IMR-90 (cell line): ENCODE results near the gene NAV2. TPM values are rescaled to one million over a fixed set of nuclear protein-coding genes. Genes with fewer than 3 reads are reported as not detected.

Experiments used
- ATAC-seq: fragments of 200-7000 bp; cut with Tn5 transposase; 2 replicates; pipeline ENCODE4 v1.9.1; 2020; ENCODE audit warnings: low read depth, mild to moderate bottlenecking, moderate library complexity
- BruUV-seq: library from RNA; stranded (reverse); fragments of 400-500 nt; replicated peaks from 2 replicates; lab custom pipeline; 2021; lab: Mats Ljungman, UMichigan
- CTCF ChIA-PET: fragments of 300-600 bp; formaldehyde crosslinking; extraction: SDS; loops from one replicate; lab custom pipeline; 2021; ENCODE audit warnings: antibody characterized with exemption; lab: Yijun Ruan, JAX
- POLR2A ChIA-PET: fragments of 300-600 bp; sonication (Branson Sonifier 250); formaldehyde crosslinking; loops from one replicate; lab custom pipeline; 2022; ENCODE audit warnings: antibody characterized with exemption; ENCODE audit not compliant: unreplicated experiment; lab: Charles Lee
- DNase-seq: peaks from one replicate; pipeline ENCODE4 v3.0.0; 2013
- H2AFZ ChIP-seq: replicated peaks from 2 replicates; pipeline ENCODE3; 2013; ENCODE audit warnings: low read length, mild to moderate bottlenecking; ENCODE audit not compliant: poor library complexity
- H2AK5ac ChIP-seq: 2 replicates; pipeline ENCODE4 v1.6.1; 2013; ENCODE audit warnings: low read depth, low read length, inconsistent platforms
- H2AK9ac ChIP-seq: replicated peaks from 2 replicates; pipeline ENCODE3; 2013; ENCODE audit warnings: mild to moderate bottlenecking, low read depth, low read length, moderate library complexity; ENCODE audit not compliant: poor library complexity
- H2BK120ac ChIP-seq: 2 replicates; pipeline ENCODE4 v1.6.1; 2013; ENCODE audit warnings: low read depth, low read length, inconsistent platforms
- H2BK15ac ChIP-seq: 3 replicates; pipeline ENCODE4 v1.6.1; 2013; ENCODE audit warnings: low read depth, low read length, inconsistent platforms
- H2BK20ac ChIP-seq: 2 replicates; pipeline ENCODE4 v1.6.1; 2013; ENCODE audit warnings: low read depth, mild to moderate bottlenecking, inconsistent platforms, low read length, moderate library complexity
- H2BK5ac ChIP-seq: 2 replicates; pipeline ENCODE4 v1.6.1; 2013; ENCODE audit warnings: mild to moderate bottlenecking, low read depth, low read length, inconsistent platforms; ENCODE audit not compliant: poor library complexity, severe bottlenecking
- H3K14ac ChIP-seq: replicated peaks from 2 replicates; pipeline ENCODE4 v1.6.1; 2013; ENCODE audit warnings: low read depth, low read length, inconsistent platforms
- H3K18ac ChIP-seq: 2 replicates; pipeline ENCODE4 v1.6.1; 2013; ENCODE audit warnings: low read depth, low read length, control low read depth
- H3K23ac ChIP-seq: 2 replicates; pipeline ENCODE4 v1.6.1; 2013; ENCODE audit warnings: low read depth, low read length, inconsistent platforms
- H3K27ac ChIP-seq: 2 replicates; pipeline ENCODE4 v1.5.1; 2013; ENCODE audit warnings: mild to moderate bottlenecking, control low read depth, low read length; ENCODE audit not compliant: insufficient read depth
- H3K27me3 ChIP-seq: 2 replicates; pipeline ENCODE4 v1.6.1; 2013; ENCODE audit warnings: low read length; ENCODE audit not compliant: control insufficient read depth, insufficient read depth
- H3K36me3 ChIP-seq: 2 replicates; pipeline ENCODE4 v1.6.1; 2013; ENCODE audit warnings: low read length, mixed read lengths; ENCODE audit not compliant: control insufficient read depth, insufficient read depth
- H3K4ac ChIP-seq: 2 replicates; pipeline ENCODE4 v1.6.1; 2013; ENCODE audit warnings: low read depth, low read length, inconsistent platforms
- H3K4me1 ChIP-seq: 2 replicates; pipeline ENCODE4 v1.6.1; 2013; ENCODE audit warnings: low read length, mixed read lengths; ENCODE audit not compliant: control insufficient read depth, insufficient read depth
- H3K4me2 ChIP-seq: 2 replicates; pipeline ENCODE4 v1.6.1; 2013; ENCODE audit warnings: low read depth, mild to moderate bottlenecking, control low read depth, low read length, moderate library complexity
- H3K4me3 ChIP-seq: 2 replicates; pipeline ENCODE4 v1.5.1; 2013; ENCODE audit warnings: low read depth, mild to moderate bottlenecking, control low read depth, low read length, moderate library complexity; ENCODE audit not compliant: insufficient read depth
- H3K56ac ChIP-seq: 2 replicates; pipeline ENCODE4 v1.6.1; 2013; ENCODE audit warnings: low read length, inconsistent platforms; ENCODE audit not compliant: insufficient read depth; ENCODE audit errors: extremely low read depth
- H3K79me1 ChIP-seq, 2 experiments: 2 replicates each; pipeline ENCODE4 v1.6.1; 2013; ENCODE audit warnings: low read length in 2 of 2, inconsistent platforms in 1 of 2, low read depth in 1 of 2
- H3K9ac ChIP-seq: 2 replicates; pipeline ENCODE4 v1.6.1; 2013; ENCODE audit warnings: low read depth, low read length, control low read depth
- H3K9me1 ChIP-seq: 2 replicates; pipeline ENCODE4 v1.6.1; 2013; ENCODE audit warnings: low read length, inconsistent platforms; ENCODE audit not compliant: insufficient read depth
- H3K9me3 ChIP-seq: 2 replicates; pipeline ENCODE4 v1.6.1; 2013; ENCODE audit warnings: low read length; ENCODE audit not compliant: control insufficient read depth, insufficient read depth
- H4K20me1 ChIP-seq: 2 replicates; pipeline ENCODE4 v1.6.1; 2013; ENCODE audit warnings: low read length, inconsistent platforms; ENCODE audit not compliant: insufficient read depth
- H4K5ac ChIP-seq: 2 replicates; pipeline ENCODE4 v1.6.1; 2013; ENCODE audit warnings: mild to moderate bottlenecking, low read depth, low read length, control low read depth
- H4K8ac ChIP-seq, 2 experiments: 2 replicates each; pipeline ENCODE4 v1.6.1; 2013; ENCODE audit warnings: low read depth in 2 of 2, low read length in 2 of 2, control low read depth in 1 of 2, inconsistent platforms in 1 of 2
- H4K91ac ChIP-seq: 2 replicates; pipeline ENCODE4 v1.6.1; 2013; ENCODE audit warnings: low read depth, low read length, inconsistent platforms; ENCODE audit not compliant: insufficient read depth
- WGBS, 2 experiments: methylation state at CpG; one replicate each; pipeline versions ENCODE4 v1.1.5 to v1.1.7; 2013; ENCODE audit warnings: missing lambda C conversion rate in 2 of 2; ENCODE audit not compliant: insufficient read length in 1 of 2; ENCODE audit errors: extremely low coverage in 2 of 2; 5-methylcytosine and 5-hydroxymethylcytosine counted together
- dilution Hi-C: fragments of 300-500 bp; cut with HindIII; formaldehyde crosslinking; loops from one replicate; pipeline ENCODE4 v1.14.3; 2018; ENCODE audit warnings: low sequenced_read_pairs; ENCODE audit not compliant: unreplicated experiment
- in situ Hi-C: fragments of 300-500 bp; cut with MboI; formaldehyde crosslinking; loops from 3 replicates; pipeline ENCODE4 v1.14.3; 2019; ENCODE audit warnings: low sequenced_read_pairs, inconsistent platforms, mixed read lengths
- intact Hi-C: fragments of 100-400 bp; cut with micrococcal nuclease; formaldehyde crosslinking; loops from 2 replicates; pipeline ENCODE4 v1.10.0; 2022
- polyA plus RNA-seq, 3 experiments: library from polyadenylated mRNA; depleted of rRNA; stranded (reverse); fragments of >200 nt; gene quantifications; 2 replicates each; pipeline ENCODE4 v1.2.3, GENCODE V29; 2012; ENCODE audit warnings: low replicate concordance in 1 of 3
- total RNA-seq: library from RNA; depleted of rRNA; stranded (reverse); fragments of >200 nt; gene quantifications from 2 replicates; pipeline ENCODE4 v1.2.3, GENCODE V29; 2012
- TF ChIP-seq, protein P1 (sequence below): fragments of 150-350 bp; IDR thresholded peaks from 2 replicates; pipeline ENCODE4 v1.6.1; 2016; ENCODE audit warnings: low read depth, mild to moderate bottlenecking, low read length, moderate library complexity, borderline replicate concordance
- TF ChIP-seq, protein P2 (sequence below): fragments of 150-350 bp; IDR thresholded peaks from 2 replicates; pipeline ENCODE4 v1.6.1; 2017; ENCODE audit warnings: mild to moderate bottlenecking, antibody characterized with exemption, low read length, low read depth

The NAV2 gene
- total and polyA plus RNA-seq, 2 of the 4 experiments (the other 2 are of a cell fraction) = 4.5 to 12.6 TPM

DNA sequence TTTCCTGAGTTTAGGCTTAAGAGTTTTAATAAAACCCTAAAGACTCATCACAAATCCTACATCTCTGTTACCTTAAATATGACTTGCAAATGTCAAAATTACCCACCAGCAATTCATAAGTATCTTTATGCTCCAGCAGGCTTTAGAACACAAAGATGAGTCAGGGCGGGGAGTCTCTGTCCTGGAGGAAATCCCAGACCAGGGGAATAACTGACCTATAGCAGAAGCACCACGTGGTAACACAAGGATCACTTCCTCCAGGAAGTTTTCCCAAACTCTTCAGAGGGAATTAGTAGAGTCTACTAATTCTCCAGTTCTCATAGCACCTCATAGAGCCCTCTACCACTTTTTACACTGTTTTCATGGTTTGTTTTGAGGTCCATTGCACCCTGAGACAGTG is 217.0 kb downstream of the NAV2 start:
- peak; percentile 47; the same call in 1 of the 2 replicates for ATAC-seq
- Histone ChIP-seq H2BK120ac (no peak overlapping the region), H2BK15ac (no peak overlapping the region), H2AK9ac (no peak overlapping the region), H3K36me3 (peaks cover 14% of the 10 kb centered on the region), H3K18ac (no peak overlapping the region), H3K4me2 (no peak overlapping the region), H3K9me3 (no peaks in the 10 kb centered on the region), H3K23ac (no peak overlapping the region), H3K79me1 (peaks cover 25 to 30% of the 10 kb centered on the region in 2 experiments; a peak in 3 of 4 replicates), H4K20me1 (no peaks in the 10 kb centered on the region), H3K9ac (no peak overlapping the region), H4K91ac (no peak overlapping the region), H4K5ac (no peak overlapping the region), H2AK5ac (no peak overlapping the region), H3K9me1 (peaks cover 7% of the 10 kb centered on the region), H2BK5ac (no peak overlapping the region), H2BK20ac (no peak overlapping the region; the same call in 1 of the 2 replicates), H3K4me3 (no peak overlapping the region), H3K4me1 (peaks cover 10% of the 10 kb centered on the region), H3K56ac (no peak overlapping the region), H3K27ac (no peak overlapping the region), H3K4ac (no peak overlapping the region), H2AFZ (no peak overlapping the region), H4K8ac (peak overlapping the region in 1 of 2 experiments; percentile 40; a peak in 1 of 4 replicates), H3K27me3 (no peaks in the 10 kb centered on the region), H3K14ac (no peak overlapping the region)
- TF ChIP-seq, protein P1, sequence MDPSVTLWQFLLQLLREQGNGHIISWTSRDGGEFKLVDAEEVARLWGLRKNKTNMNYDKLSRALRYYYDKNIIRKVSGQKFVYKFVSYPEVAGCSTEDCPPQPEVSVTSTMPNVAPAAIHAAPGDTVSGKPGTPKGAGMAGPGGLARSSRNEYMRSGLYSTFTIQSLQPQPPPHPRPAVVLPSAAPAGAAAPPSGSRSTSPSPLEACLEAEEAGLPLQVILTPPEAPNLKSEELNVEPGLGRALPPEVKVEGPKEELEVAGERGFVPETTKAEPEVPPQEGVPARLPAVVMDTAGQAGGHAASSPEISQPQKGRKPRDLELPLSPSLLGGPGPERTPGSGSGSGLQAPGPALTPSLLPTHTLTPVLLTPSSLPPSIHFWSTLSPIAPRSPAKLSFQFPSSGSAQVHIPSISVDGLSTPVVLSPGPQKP = no peak
- TF ChIP-seq, protein P2, sequence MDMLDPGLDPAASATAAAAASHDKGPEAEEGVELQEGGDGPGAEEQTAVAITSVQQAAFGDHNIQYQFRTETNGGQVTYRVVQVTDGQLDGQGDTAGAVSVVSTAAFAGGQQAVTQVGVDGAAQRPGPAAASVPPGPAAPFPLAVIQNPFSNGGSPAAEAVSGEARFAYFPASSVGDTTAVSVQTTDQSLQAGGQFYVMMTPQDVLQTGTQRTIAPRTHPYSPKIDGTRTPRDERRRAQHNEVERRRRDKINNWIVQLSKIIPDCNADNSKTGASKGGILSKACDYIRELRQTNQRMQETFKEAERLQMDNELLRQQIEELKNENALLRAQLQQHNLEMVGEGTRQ = peak; percentile 34; the same call in 1 of the 2 replicates
- ChIA-PET CTCF (no interaction called here), POLR2A (no interaction called here)
- intact Hi-C loops (no loop called here), dilution Hi-C loops (no loop called here), in situ Hi-C loops (loop anchor here (25.0 kb wide), 2 partner anchors 433 to 683 kb away; partner anchors contain the start of gene HTATIP2)
- no CpG with 5 or more reads among the region's 2 CpGs for WGBS, 2 experiments
- DNase-seq = peak; percentile 63
- BruUV-seq = no TSS peak
